ENCODE data around the gene FOXC1. TPM values are rescaled to one million over a fixed set of nuclear protein-coding genes. Genes with fewer than 3 reads are reported as not detected.
A peak's percentile ranks its signal among the peaks of the same experiment; 100 is the strongest.

FOXC1 gene
- total RNA-seq, 2 donors from 2014 or later = 13.5 to 23.6 TPM

DNA sequence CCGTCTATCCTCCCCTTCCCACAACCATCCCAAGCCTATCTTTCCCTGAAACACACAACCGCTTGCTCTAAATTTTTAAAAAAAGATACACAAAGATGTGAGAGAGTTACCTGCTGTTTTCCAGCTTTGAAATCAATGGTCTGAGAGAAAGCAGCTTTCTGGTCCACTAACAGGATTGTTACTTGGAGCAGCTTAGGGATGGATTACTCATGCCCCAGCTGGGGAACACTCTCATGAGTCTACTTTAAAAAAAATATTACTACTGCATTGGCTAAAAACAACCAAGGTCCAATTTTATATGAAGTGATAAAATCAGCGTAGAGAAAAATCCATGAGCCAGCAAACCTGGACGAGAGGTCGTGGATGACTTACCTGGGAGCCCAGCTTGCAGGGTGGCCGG is 29.6 kb upstream of the FOXC1 start:
- H3K27me3 ChIP-seq = no peaks in the 10 kb centered on the region
- H3K36me3 ChIP-seq = no peaks in the 10 kb centered on the region
- H3K9me3 ChIP-seq = no peaks in the 10 kb centered on the region
- H3K4me1 ChIP-seq = peaks cover 0 to 2% of the 10 kb centered on the region in 2 donors
- no peak for DNase-seq (ENCODE audit: low spot score)
- H3K4me3 ChIP-seq = no peak overlapping the region
- H3K27ac ChIP-seq = no peak overlapping the region
- TF ChIP-seq, protein P1, sequence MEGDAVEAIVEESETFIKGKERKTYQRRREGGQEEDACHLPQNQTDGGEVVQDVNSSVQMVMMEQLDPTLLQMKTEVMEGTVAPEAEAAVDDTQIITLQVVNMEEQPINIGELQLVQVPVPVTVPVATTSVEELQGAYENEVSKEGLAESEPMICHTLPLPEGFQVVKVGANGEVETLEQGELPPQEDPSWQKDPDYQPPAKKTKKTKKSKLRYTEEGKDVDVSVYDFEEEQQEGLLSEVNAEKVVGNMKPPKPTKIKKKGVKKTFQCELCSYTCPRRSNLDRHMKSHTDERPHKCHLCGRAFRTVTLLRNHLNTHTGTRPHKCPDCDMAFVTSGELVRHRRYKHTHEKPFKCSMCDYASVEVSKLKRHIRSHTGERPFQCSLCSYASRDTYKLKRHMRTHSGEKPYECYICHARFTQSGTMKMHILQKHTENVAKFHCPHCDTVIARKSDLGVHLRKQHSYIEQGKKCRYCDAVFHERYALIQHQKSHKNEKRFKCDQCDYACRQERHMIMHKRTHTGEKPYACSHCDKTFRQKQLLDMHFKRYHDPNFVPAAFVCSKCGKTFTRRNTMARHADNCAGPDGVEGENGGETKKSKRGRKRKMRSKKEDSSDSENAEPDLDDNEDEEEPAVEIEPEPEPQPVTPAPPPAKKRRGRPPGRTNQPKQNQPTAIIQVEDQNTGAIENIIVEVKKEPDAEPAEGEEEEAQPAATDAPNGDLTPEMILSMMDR (IDR thresholded peaks at IDR 0.05) = no peak

DNA sequence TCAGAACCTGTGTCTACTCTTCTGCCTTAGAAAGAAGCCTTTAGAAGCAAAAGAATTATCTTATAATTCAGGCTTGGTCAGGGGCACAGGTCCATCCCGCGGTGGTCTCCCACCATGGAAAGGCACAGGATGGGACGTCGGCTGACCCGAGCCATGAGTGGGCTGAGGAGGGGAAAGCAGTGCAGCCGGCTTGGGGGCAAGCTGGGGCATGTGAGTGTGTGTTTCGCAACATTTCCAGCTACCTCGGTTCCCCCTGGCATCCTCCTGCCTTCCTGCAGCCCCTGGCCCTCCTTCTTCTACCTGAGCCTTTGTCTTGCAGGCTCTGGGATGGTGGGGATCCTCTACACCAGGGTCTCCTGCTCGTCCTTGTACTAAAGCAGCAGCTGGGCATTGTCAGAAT is 29.1 kb upstream of the FOXC1 start:
- H3K4me1 ChIP-seq = no peaks in the 10 kb centered on the region
- H3K27ac ChIP-seq = no peak overlapping the region
- no peaks in the 10 kb centered on the region for H3K27me3 ChIP-seq
- no peaks in the 10 kb centered on the region for H3K9me3 ChIP-seq
- no peaks in the 10 kb centered on the region for H3K36me3 ChIP-seq
- H3K4me3 ChIP-seq = no peak overlapping the region
- no peak for DNase-seq (ENCODE audit: low spot score)
- TF ChIP-seq, protein P1 (IDR thresholded peaks at IDR 0.05) = no peak

DNA sequence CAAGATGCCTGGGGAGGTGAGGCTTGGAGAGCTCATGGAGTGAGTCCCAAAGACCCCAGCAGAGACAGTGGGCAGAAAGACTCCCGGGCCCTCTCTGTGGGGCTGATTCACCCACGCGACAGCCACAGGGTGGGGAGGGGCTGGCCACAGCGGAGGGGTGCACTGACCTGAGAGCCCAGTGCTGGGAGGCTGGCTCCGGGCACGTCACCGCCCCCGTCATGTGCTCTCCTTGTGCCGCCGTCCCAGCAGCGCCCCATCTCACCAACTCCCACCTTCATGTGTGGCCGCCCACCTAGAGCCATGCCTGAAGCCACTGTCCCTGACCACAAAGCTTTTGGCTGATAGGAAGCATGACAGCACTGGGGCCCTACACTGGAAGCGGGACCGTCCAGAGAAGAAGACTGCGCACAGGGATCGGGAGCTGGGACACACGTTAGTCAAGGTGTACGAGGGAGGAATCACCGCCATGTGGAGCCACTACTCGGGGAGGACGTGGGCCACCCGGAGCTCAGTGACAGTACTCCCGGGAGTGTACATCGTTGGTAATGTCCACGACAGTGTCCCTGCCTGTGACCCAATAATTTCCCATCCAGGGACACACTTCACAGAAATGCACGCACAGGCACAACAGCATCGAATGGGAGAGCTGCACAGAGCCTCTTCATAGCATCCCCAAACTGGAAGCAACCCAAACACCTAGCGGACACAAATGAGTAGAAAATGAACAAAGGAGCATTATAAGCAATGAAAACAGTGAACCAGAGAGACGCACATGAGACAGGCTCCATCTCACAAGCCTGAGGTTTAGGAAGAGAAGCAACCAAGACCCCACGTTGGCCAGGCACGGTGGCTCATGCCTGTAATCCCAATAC is 28.4 kb upstream of the FOXC1 start:
- no peaks in the 10 kb centered on the region for H3K36me3 ChIP-seq
- no peaks in the 10 kb centered on the region for H3K27me3 ChIP-seq
- DNase-seq (ENCODE audit: low spot score) = no peak
- H3K9me3 ChIP-seq = no peaks in the 10 kb centered on the region
- H3K4me1 ChIP-seq = no peaks in the 10 kb centered on the region
- no peak overlapping the region for H3K4me3 ChIP-seq
- H3K27ac ChIP-seq = no peak overlapping the region
- TF ChIP-seq, protein P1 (IDR thresholded peaks at IDR 0.05) = no peak

DNA sequence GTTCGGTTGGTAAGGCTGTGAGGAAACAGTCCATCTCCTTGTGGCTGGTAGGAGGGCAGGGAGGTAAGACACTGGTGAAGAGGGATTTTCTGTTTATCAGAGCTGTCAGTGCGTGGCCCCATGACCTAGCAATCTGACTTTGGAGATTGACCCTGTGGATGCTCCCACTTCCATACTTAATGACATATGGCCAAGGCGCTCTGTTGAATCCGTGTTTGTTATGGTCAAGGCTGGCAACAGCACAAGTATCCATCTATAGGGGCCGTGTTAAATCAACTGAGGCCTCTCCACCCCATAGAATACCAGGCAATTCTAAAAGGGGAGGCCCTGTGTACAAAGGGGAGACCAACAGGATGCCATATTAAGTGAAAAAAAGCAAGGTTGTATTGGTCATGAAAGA is 25.6 kb upstream of the FOXC1 start:
- H3K27ac ChIP-seq = no peak overlapping the region
- no peak overlapping the region for H3K4me3 ChIP-seq
- no peaks in the 10 kb centered on the region for H3K27me3 ChIP-seq
- no peaks in the 10 kb centered on the region for H3K4me1 ChIP-seq
- DNase-seq (ENCODE audit: low spot score) = no peak
- no peaks in the 10 kb centered on the region for H3K36me3 ChIP-seq
- TF ChIP-seq, protein P1 (IDR thresholded peaks at IDR 0.05) = no peak
- no peaks in the 10 kb centered on the region for H3K9me3 ChIP-seq

DNA sequence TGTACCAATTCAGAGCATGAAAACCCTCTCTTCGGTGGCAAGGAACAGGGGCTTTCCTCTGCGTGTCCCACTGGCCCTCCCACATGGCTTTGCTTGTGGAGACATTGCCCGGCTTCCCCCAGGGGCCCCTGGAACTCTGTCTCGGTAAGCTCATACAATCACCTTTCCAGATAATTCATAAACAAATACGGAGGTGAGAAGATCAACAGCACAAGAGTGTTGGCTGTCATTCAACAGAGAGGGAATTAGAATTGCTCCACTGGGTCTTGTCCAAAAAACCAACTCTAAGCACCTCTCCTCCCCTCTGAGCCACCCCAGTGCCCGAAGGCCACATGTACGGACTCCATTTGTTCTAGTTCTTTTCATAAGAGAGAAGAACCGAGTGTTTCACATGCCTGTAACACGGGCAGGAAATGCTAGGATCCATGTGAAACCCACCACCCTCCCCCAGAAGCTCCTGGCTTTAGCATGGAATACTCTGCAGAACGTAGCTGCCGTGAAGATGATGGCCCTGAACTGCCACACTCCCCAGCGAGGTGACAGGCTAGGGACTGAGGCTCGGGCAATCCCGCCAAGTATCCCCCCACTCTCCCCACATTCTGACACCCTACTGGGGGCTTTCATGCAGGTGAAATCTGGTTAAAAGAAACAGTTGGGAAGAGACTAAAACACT is 24.6 kb upstream of the FOXC1 start:
- no peaks in the 10 kb centered on the region for H3K9me3 ChIP-seq
- TF ChIP-seq, protein P1 (IDR thresholded peaks at IDR 0.05) = no peak
- peak; percentile 40 for DNase-seq (ENCODE audit: low spot score)

More for the DNA sequence above, 24.6 kb upstream of the FOXC1 start:
- Histone ChIP-seq H3K27ac (no peak overlapping the region), H3K36me3 (no peaks in the 10 kb centered on the region), H3K4me3 (no peak overlapping the region), H3K27me3 (no peaks in the 10 kb centered on the region), H3K4me1 (no peaks in the 10 kb centered on the region)
